HG03575 (cell line): ENCODE data around the gene GABRR2.
A peak's percentile ranks its signal among the peaks of the same experiment; 100 is the strongest.

Experiments
- ATAC-seq: cut with Tn5 transposase; IDR thresholded peaks from one replicate; pipeline ENCODE4 v1.9.1; 2021; ENCODE audit not compliant: unreplicated experiment, insufficient number of reproducible peaks, low FRiP score; ENCODE audit errors: extremely low read depth

GABRR2 gene

DNA sequence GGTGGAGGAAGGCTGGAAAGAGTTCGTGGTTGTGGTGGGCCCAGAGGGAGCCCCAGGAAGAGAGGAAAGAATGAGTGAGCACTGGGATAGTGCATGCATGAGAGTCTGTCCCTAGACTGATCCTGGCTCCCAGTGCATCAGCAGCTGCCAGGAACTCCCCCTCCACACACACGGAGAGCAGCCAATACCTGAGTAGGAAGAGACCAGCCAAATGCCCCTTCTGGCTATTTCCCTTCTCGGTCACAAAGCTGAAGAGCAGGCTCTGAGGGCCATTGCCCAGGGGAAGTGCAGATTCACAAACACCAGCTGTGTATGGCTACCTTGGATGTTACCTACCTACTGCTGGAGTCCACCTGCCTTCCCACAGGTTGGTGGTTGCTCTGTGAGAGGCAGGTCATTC, 45.1 kb downstream of the GABRR2 start:
- ATAC-seq: no peak

DNA sequence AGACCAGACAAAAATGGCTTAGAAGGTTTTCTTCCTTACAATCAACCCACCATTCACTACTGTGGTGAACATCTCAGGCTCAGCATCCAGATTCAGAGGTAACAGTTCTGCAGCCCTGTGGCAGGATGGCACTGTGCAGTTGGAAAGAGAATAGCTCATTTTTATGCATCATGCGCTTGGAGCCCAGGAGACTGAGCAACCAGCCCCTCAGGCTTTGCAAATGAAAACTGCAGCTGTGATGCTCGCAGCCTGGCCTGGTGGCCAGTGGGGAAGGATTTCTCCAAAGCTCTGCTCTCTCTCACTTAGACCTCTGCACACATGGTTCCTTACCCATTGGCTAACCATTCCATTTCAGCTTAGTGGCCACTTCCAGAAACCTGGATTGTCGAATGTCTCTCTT, 45.8 kb downstream of the GABRR2 start:
- no peak for ATAC-seq

DNA sequence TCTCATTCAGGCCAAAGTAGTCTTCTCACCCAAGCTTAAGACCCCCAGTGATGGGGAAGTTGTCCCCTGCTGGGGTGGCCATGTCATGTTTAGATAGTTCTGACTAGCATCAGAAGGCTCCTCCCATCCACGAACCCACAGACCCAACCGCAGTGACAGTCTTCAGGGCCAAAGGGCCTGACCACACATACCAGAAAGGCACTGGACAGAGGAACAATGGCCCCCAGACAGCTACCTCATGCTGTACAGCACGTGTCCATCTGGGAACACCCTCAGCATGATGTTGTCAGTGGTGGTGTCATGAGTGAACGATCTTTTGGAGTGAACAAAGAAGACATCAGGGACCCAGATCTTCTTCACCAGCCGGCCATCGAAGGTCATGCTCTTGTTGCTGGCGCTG, 46.3 kb downstream of the GABRR2 start:
- no peak for ATAC-seq

DNA sequence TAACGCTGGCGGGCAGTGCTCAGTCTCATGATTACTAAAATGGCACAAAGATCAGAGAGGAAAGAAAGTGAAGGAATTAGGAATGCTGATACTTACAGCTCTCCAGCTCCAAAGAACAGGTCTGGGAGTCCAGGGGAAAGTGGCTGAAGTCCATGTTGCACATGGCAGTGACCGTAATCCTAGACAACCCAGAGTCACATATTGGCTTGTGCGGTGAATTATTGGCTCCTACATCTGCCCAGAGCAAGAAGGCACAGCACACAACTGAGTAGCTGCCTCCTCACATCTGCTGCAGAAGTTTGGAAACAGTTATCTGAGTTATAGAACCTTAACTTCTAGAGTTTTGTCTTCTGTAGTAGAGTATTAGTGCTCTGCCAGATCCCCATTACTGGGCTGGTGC, 47.2 kb downstream of the GABRR2 start:
- ATAC-seq: no peak

DNA sequence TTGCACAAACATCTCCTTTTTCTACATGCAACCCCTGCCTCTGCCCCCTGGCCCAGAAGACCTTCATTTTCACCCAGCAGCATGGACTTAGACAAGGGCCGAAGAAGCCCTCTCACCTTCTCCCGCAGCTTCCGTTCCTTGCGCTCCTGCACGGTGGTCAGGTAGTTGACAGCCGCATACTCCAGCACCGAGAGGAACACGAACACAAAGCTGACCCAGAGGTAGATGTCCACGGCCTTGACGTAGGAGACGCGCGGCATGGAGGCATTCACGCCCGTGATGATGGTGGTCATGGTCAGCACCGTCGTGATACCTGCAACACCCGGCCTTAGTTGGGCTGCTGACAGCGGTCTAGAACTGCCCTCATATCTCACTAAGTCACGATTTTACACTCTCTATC, 50.8 kb downstream of the GABRR2 start:
- no peak for ATAC-seq

DNA sequence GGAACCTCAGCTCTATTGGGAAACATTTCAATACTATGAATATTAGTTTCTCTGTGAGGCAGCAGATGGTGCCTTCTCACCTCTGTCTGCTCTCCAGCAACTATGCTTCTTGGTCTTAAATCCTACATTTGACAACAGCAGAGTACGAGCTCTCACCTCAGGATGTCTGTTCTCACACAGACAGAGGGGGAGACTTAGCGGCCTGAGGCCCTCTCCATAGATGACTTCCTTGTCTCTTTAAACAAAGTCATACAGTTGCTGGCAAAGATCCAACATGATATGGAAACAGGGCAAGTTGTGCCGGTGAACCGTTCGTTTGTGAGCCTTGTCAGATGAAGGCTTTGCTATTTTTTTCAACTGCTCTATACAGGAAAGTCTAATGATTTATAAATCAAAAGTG, 54.3 kb downstream of the GABRR2 start:
- ATAC-seq: no peak

DNA sequence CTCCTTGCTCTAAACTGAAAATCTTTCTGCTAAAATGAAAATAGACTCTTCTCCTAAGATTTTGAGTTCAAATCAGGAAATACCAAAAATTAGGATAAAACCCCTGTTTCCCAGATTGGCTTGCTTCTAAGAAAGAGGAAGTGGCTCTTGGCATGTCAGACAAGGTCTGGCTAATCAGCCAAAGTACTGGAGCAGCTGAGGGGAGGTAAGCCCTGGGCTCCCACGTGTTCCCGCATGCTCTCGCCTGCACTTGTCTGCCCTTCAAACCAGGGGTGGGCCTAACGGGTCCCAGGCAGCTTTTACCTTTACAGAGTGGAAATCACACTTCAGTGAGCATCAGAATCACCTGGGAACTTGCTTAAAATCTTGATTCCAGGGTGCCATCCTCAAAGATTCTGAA, 54.8 kb downstream of the GABRR2 start:
- ATAC-seq: no peak

DNA sequence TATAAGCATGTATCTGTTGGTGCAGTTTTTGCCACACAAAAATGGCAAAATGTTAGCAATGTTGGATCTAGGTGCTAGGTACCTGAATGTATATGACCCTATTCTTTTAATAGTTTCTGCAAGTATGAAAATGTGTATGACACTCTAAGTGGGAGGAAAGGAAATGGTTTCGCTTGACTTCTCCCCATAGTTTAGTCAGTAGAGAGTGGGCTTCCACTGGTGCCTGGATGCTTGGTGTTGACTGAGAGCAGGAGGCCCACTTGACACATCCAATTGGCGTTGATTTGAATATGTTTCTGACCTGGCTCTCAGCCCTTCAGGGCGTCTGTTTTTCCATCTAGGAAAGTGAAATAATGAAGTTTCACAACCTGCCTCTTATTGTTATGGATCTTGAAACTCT, 56.2 kb downstream of the GABRR2 start:
- peak; percentile 77 for ATAC-seq

DNA sequence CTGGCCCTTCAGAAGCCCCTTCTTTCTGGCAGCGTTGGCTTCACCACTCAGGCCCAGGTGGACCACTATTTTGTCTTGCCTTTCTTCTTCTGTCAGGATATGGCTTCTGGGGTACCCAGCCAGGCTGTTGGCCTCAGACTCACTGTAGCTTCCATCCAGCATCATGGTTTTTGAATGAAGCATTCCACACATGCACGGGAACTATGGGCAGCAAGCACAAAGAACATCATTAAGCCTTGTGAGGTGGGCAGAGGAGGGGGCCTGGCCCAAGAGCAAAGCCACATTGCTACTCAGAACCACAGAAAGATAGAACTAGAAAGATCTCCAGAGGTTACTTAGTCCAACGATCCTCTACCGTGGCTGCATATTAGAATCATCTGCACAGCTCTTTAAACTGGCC, 57.3 kb downstream of the GABRR2 start:
- ATAC-seq: no peak

DNA sequence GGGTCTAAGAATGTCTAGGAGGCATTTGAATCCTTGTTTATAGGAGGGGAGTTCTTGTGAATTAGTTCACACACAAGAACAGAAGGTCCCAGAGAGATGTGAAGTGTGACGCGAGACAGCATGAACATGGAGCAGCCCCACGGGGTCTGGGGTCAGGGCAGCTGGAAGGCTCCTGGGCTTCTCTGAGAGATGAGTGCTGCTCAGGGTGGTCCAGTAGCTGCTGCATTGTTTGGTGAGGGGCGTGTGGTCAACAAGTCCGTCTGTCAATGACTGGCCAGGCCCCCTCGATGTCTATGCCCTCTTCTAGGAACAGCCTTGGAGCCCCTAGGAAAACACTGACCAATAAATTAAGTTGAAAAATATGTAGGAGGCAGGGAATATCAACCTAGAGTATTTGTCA, 57.8 kb downstream of the GABRR2 start:
- ATAC-seq: no peak

DNA sequence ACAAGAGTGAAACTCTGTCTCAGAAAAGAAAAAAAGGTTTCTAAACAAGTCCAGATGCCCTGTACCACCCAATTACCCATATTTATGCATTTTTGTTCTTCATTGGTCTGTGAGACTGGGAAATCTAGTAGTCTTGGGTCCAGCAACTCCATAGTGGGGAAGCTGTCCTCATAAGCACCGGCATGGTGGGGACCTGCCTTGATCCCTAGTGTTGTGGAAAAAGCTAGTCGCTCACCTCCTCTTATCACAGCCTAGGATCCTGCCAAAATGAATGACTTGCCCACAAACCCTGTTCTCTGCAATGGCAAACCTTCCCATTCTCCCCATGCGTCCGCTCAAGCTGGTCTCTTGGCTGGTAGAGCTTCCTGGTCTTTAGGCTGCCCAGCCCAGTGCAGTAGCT, 59.7 kb downstream of the GABRR2 start:
- ATAC-seq: no peak

DNA sequence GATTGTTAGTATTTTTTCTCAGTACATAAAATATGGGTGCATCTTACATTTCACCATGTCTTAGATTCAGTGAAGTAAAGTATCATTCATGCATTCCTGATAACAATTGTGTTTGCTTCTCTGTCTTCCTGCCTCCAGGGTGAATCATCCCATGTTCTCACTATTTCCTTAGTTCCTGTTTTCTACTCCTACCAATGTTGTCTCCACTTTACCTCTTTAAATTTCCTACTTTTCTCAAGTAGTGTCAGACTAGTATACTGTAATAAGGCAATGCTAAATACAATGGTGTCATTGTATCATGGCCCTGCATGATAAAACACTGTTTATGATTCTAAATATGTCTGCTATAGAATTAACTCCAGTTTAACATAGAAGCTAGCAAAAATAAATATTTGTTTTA, 60.5 kb downstream of the GABRR2 start:
- no peak for ATAC-seq

DNA sequence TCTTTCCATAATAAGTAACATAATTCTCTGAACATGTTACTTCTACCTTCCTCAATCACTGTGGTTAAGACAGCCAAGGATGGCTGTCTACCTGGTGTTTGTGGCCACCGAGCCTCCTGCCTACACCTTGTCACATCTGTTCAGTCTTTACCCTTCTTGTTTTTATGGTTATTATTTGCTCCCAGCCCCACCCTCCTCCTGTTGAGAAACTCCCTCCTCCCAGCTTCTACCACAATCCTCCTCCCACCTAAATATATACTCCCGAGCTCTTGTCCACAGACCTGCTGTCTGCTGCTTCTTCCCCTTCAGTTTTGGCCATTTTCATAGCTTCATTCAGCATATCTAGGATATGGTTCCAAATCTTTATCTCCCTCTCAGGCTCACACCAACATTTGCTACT, 62.2 kb downstream of the GABRR2 start:
- ATAC-seq: no peak

DNA sequence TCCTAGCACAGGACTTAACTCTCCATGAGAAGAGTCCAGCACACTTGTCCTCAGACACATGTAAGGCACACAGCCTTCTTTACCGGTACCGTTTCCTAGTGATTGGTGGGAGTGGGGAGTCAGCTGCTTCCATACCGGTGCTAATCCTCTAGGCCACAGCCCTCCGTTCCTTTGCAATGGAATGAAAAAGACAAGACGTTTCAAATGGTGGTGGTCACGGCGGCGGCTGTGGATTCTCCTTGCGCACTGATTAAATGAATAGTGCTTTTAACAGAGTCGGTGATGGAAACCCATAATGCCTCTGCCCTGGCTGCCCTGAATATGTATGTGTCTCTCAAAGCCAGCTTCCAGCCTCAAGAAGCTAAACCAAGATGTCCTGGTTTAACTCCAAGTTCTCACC, 63.1 kb downstream of the GABRR2 start:
- ATAC-seq: no peak

DNA sequence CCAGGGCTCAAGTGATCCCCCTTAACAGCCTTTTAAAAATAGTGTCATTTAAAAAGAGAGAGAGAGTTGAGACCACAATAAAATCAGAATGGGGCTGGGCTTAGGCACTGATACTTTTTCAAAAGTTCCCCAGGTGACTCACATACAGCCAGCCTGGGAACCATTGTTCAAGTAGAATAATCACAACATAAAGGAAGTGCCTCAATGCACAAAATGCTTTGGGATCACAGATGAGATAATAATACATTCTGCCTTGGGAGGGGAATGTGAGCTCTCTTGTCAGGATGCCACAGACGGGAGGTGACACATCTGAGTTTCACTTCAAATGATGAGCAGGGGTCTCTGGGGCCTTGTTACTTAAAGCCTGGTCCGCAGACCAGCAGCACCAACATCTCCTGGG, 63.9 kb downstream of the GABRR2 start:
- ATAC-seq: no peak

DNA sequence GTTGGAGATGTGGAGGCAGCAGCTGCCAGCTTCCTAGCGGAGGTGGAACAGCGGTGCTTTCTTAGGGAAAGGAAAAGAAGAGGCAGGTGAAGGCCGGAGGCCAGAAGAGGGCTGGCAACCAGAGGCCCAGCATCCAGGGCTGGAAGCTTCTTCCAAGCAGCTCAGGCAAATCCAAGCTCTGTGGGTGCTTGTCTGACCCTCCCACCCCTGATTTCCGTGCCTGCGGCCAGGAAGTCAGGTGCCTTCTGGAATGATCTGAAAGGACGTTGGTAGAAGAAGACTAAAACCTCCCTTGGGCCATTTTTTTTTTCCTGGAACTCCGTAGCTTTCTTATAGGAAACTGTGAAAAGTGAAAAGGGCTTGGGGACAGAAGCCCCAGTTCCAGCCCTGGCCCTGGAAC, 64.9 kb downstream of the GABRR2 start:
- ATAC-seq: no peak

DNA sequence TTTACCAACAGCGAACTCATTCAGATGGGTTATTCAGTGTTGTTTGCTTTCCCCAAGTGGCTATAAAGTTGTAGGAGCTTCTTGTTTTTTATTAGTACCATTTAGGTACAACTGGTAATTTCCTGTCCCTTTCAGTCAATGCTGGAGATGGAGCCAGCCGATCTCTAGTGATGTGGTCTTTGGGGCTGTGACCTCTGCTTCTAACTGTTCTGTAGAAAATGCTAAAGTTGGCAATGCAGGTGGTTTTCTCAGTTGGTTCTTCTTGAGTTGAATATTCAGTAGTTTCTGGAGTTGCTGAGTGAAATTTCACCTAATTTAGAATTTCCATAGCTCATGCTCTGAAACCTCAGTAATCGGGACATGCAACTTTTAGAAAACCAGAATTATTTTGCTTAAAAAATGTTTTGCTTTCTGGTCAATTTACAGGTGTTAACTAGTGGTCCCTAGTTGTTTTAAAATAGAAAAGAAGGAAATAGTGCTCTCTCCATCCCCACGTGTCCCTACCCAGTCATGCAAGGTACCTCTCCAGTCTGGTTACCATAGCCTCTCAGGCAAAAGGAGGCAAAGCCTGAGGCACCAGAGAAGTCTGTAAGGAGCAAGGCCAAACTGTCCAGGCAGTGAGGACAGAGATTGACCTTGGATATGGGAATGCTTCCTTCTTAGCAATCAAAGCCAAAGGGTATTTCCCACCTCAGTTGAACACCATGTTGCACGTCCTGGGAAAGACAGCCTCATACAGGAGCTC, 70.7 kb downstream of the GABRR2 start:
- ATAC-seq: no peak

DNA sequence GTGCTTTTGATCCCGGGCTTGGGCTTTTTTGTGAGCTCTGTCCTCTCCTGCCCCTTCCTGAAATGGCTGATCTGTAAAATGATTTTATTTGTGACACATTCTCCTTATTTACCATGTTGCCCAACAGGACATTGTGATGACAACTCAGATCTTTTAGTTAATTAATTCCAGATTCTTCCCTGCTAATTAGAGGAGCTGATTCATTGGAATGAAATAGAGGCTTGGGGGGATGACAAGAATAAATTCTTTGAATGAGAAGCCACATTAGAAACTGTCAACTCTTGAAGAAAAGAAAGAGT, 71.8 kb downstream of the GABRR2 start:
- ATAC-seq: no peak

DNA sequence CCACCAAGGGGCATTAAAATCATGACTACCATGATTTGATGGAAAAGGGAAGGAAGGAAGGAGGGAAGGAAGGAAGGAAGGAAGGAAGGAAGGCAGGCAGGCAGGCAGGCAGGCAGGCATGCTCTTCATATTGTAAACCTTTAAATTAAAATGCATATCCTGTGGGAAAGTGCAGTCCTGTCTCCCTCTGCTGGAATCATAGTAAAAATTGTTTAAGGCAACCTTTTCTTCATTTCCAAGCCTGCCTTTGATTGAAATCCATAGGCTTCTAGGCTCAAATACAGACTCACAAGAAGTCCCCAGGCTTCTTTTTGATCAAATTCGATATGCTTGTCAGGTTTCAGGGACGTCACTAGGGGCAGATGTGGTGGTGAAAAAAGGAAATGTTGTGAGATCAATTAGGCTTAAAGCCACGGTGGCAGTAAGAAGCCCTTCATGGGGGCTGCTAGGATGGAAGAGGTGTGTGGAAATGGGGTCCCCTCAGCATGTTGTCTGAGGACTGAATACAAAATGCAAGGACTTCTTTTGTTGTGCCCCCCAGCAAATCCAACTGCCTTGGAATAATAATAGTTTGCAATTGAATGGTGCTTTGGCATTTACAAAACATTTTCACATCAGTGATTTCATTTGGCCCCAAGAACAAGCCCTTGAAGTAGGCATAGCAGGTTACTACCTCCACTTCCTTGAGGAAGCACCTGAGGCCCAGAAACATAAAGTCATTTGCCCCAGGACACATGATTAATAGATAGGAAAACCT, 72.3 kb downstream of the GABRR2 start:
- no peak for ATAC-seq

DNA sequence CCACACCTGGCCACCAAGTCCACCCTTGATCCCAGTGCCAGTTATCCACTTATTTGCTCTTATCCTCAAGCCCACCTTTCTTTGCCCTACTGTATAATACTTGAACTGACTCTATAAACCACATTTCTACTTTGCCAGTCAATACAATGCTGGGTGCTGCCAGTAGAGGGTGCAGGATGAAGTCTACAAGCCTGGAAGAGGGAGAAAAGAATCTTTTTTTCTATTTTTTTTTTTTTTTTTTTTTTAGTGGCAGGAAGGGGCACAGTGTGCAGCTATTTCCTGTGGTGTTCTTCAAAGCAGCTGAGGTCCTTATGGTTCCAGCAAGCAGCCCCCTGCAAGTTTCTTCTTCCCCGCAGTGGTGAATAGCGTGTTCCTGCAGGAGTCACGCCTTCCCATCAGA, 75.8 kb downstream of the GABRR2 start:
- no peak for ATAC-seq

DNA sequence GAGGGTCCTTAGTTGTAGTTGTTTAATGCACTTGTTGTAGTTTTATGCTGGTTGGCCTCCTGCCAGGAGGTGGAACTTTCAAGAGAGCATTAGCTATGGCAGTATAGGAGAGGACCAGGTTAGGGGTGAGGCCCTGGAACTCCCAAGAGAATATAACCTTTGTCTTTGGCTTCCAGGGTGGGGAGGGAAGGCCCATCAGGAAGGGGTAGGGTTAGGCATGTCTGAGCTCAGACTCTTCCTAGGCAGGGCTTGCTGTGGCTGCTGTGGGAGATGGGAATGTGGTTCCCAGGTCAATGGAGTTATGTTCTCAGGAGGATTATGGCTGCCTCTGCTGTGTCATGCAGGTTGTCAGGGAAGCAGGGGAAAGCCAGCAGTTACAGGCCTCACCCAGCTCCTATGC, 77.9 kb downstream of the GABRR2 start:
- ATAC-seq: no peak
